Activated naive CD8-positive, alpha-beta T cell treated with anti-CD3 and anti-CD28 coated beads, Interleukin-2, amount 10 ng/mL, durations not matched to agents 7 days and 5 days (primary cell): ENCODE measurements around the gene PHAX. TPM values are rescaled to one million over a fixed set of nuclear protein-coding genes. Genes with fewer than 3 reads are reported as not detected.
"Not testable (repeated sequence)": the region's sequence is repeated elsewhere in the genome, so short reads cannot be mapped to it uniquely, and the experiment has no call there.

Experiments used
- ATAC-seq: fragments of 150-1000 bp; cut with Tn5 transposase; one replicate; pipeline ENCODE4 v1.10.0; 2021; ENCODE audit warnings: low read depth, moderate library complexity
- POLR2A ChIA-PET: fragments of 350-600 bp; sonication (Branson Sonifier 250); formaldehyde crosslinking; loops from one replicate; lab custom pipeline; 2021; ENCODE audit warnings: antibody characterized with exemption; lab: Charles Lee
- DNase-seq: peaks from one replicate; pipeline ENCODE4 v3.0.0; 2021
- H3K27ac Mint-ChIP-seq: one replicate; pipeline ENCODE4 v1.8.0; 2022; ENCODE audit warnings: mild to moderate bottlenecking, mixed read lengths
- H3K27me3 Mint-ChIP-seq: one replicate; pipeline ENCODE4 v1.8.0; 2022; ENCODE audit warnings: mild to moderate bottlenecking, moderate library complexity, mixed read lengths
- H3K36me3 Mint-ChIP-seq: one replicate; pipeline ENCODE4 v1.8.0; 2021; ENCODE audit warnings: mild to moderate bottlenecking, mixed read lengths
- H3K4me1 Mint-ChIP-seq: one replicate; pipeline ENCODE4 v1.8.0; 2021; ENCODE audit warnings: mixed read lengths
- H3K4me3 Mint-ChIP-seq: one replicate; pipeline ENCODE4 v1.8.0; 2022; ENCODE audit warnings: mild to moderate bottlenecking, moderate library complexity, mixed read lengths
- H3K9me3 Mint-ChIP-seq: one replicate; pipeline ENCODE4 v1.8.0; 2021; ENCODE audit warnings: mixed read lengths
- total RNA-seq, 2 experiments: library from RNA; stranded (reverse); gene quantifications; one replicate each; pipeline ENCODE4 v1.2.3, GENCODE V29; 2021

The PHAX gene
- total RNA-seq, 2 experiments from 2014 or later = 38.8 to 39.9 TPM

- ATAC-seq = no peak
- Mint-ChIP-seq H3K27me3 (no peaks in the 10 kb centered on the region), H3K4me3 (no peak overlapping the region), H3K4me1 (peaks cover 6% of the 10 kb centered on the region), H3K36me3 (peaks cover 15% of the 10 kb centered on the region), H3K9me3 (no peaks in the 10 kb centered on the region), H3K27ac (no peak overlapping the region)
- POLR2A ChIA-PET = no interaction called here
- no peak for DNase-seq
Observed at GRCh38 chr5:126615286-126615685, 14.5 kb downstream of the PHAX start.

GRCh38 chr5:126617603-126618002, 16.9 kb downstream of the PHAX start:
- H3K36me3 Mint-ChIP-seq = peaks cover 10% of the 10 kb centered on the region
- H3K4me3 Mint-ChIP-seq, ATAC-seq, H3K9me3 Mint-ChIP-seq, H3K27me3 Mint-ChIP-seq, POLR2A ChIA-PET, DNase-seq, H3K27ac Mint-ChIP-seq, H3K4me1 Mint-ChIP-seq: not testable (repeated sequence)

GRCh38 chr5:126619781-126620180, 19.0 kb downstream of the PHAX start:
- H3K36me3 Mint-ChIP-seq = peaks cover 16% of the 10 kb centered on the region
- peaks cover 7% of the 10 kb centered on the region for H3K4me1 Mint-ChIP-seq
- POLR2A ChIA-PET = no interaction called here
- H3K4me3 Mint-ChIP-seq = no peak overlapping the region
- H3K27ac Mint-ChIP-seq = no peak overlapping the region
- no peaks in the 10 kb centered on the region for H3K27me3 Mint-ChIP-seq
- ATAC-seq = no peak
- DNase-seq = no peak
- no peaks in the 10 kb centered on the region for H3K9me3 Mint-ChIP-seq

GRCh38 chr5:126624534-126624933, 23.8 kb downstream of the PHAX start:
- no peak overlapping the region for H3K4me3 Mint-ChIP-seq
- DNase-seq (no peak), ATAC-seq (no peak)
- H3K27ac Mint-ChIP-seq = no peak overlapping the region
- POLR2A ChIA-PET = no interaction called here
- peaks cover 6% of the 10 kb centered on the region for H3K4me1 Mint-ChIP-seq
- no peaks in the 10 kb centered on the region for H3K27me3 Mint-ChIP-seq
- peaks cover 20% of the 10 kb centered on the region for H3K36me3 Mint-ChIP-seq
- no peaks in the 10 kb centered on the region for H3K9me3 Mint-ChIP-seq

GRCh38 chr5:126628102-126628501, 27.4 kb downstream of the PHAX start:
- no peak overlapping the region for H3K4me3 Mint-ChIP-seq
- H3K27ac Mint-ChIP-seq = no peak overlapping the region
- no peaks in the 10 kb centered on the region for H3K27me3 Mint-ChIP-seq
- ATAC-seq (no peak), DNase-seq (no peak)
- peaks cover 6% of the 10 kb centered on the region for H3K4me1 Mint-ChIP-seq
- no peaks in the 10 kb centered on the region for H3K9me3 Mint-ChIP-seq
- POLR2A ChIA-PET = no interaction called here
- peaks cover 16% of the 10 kb centered on the region for H3K36me3 Mint-ChIP-seq

- Mint-ChIP-seq H3K27me3 (peaks cover 2% of the 10 kb centered on the region), H3K4me1 (no peaks in the 10 kb centered on the region), H3K27ac (no peak overlapping the region), H3K36me3 (no peaks in the 10 kb centered on the region), H3K4me3 (no peak overlapping the region), H3K9me3 (no peaks in the 10 kb centered on the region)
- ATAC-seq = no peak
- POLR2A ChIA-PET = no interaction called here
- no peak for DNase-seq
Observed at GRCh38 chr5:126631920-126632319, 31.2 kb downstream of the PHAX start.

- no peak for ATAC-seq
- POLR2A ChIA-PET = no interaction called here
- no peaks in the 10 kb centered on the region for H3K4me1 Mint-ChIP-seq
Observed at GRCh38 chr5:126633552-126633951, 32.8 kb downstream of the PHAX start.

GRCh38 chr5:126635585-126635984, 34.8 kb downstream of the PHAX start:
- POLR2A ChIA-PET = no interaction called here
- H3K27ac Mint-ChIP-seq = no peak overlapping the region
- peaks cover 2% of the 10 kb centered on the region for H3K27me3 Mint-ChIP-seq

More at GRCh38 chr5:126633552-126633951, 32.8 kb downstream of the PHAX start:
- no peak for DNase-seq
- Mint-ChIP-seq H3K27me3 (peaks cover 2% of the 10 kb centered on the region), H3K4me3 (no peak overlapping the region), H3K27ac (no peak overlapping the region), H3K9me3 (no peaks in the 10 kb centered on the region), H3K36me3 (no peaks in the 10 kb centered on the region)

GRCh38 chr5:126636956-126637355, 36.2 kb downstream of the PHAX start:
- no peak overlapping the region for H3K4me3 Mint-ChIP-seq
- DNase-seq (no peak), ATAC-seq (no peak)
- POLR2A ChIA-PET = no interaction called here
- H3K4me1 Mint-ChIP-seq = peaks cover 2% of the 10 kb centered on the region
- no peak overlapping the region for H3K27ac Mint-ChIP-seq
- no peaks in the 10 kb centered on the region for H3K36me3 Mint-ChIP-seq
- no peaks in the 10 kb centered on the region for H3K9me3 Mint-ChIP-seq
- H3K27me3 Mint-ChIP-seq = peaks cover 2% of the 10 kb centered on the region

More at GRCh38 chr5:126635585-126635984, 34.8 kb downstream of the PHAX start:
- Mint-ChIP-seq H3K9me3 (no peaks in the 10 kb centered on the region), H3K36me3 (no peaks in the 10 kb centered on the region), H3K4me3 (no peak overlapping the region), H3K4me1 (no peaks in the 10 kb centered on the region)
- no peak for DNase-seq
- ATAC-seq = no peak

GRCh38 chr5:126640866-126641265, 40.1 kb downstream of the PHAX start:
- H3K36me3 Mint-ChIP-seq = peaks cover 4% of the 10 kb centered on the region
- H3K27me3 Mint-ChIP-seq = peaks cover 2% of the 10 kb centered on the region
- DNase-seq (no peak), ATAC-seq (no peak)
- POLR2A ChIA-PET = no interaction called here
- peaks cover 2% of the 10 kb centered on the region for H3K4me1 Mint-ChIP-seq
- no peak overlapping the region for H3K4me3 Mint-ChIP-seq
- H3K9me3 Mint-ChIP-seq = peaks cover 4% of the 10 kb centered on the region
- no peak overlapping the region for H3K27ac Mint-ChIP-seq

GRCh38 chr5:126641387-126641786, 40.6 kb downstream of the PHAX start:
- Mint-ChIP-seq H3K27ac (no peak overlapping the region), H3K9me3 (peaks cover 4% of the 10 kb centered on the region), H3K4me1 (peaks cover 2% of the 10 kb centered on the region), H3K27me3 (peaks cover 2% of the 10 kb centered on the region), H3K36me3 (peaks cover 4% of the 10 kb centered on the region), H3K4me3 (no peak overlapping the region)
- no peak for ATAC-seq
- POLR2A ChIA-PET = no interaction called here
- DNase-seq = no peak

GRCh38 chr5:126645132-126645531, 44.4 kb downstream of the PHAX start:
- DNase-seq = no peak
- no peak for ATAC-seq
- Mint-ChIP-seq H3K4me1 (peaks cover 2% of the 10 kb centered on the region), H3K9me3 (peaks cover 4% of the 10 kb centered on the region), H3K27me3 (peaks cover 4% of the 10 kb centered on the region), H3K27ac (no peak overlapping the region), H3K36me3 (peaks cover 4% of the 10 kb centered on the region), H3K4me3 (no peak overlapping the region)
- POLR2A ChIA-PET = no interaction called here

- ATAC-seq (no peak), DNase-seq (no peak)
- Mint-ChIP-seq H3K27me3 (peaks cover 15% of the 10 kb centered on the region), H3K4me3 (no peak overlapping the region), H3K27ac (no peak overlapping the region), H3K4me1 (no peaks in the 10 kb centered on the region), H3K9me3 (peaks cover 4% of the 10 kb centered on the region), H3K36me3 (peaks cover 4% of the 10 kb centered on the region)
- POLR2A ChIA-PET = no interaction called here
Observed at GRCh38 chr5:126647071-126647470, 46.3 kb downstream of the PHAX start.

- POLR2A ChIA-PET = no interaction called here
- Mint-ChIP-seq H3K4me3 (no peak overlapping the region), H3K27me3 (peaks cover 17% of the 10 kb centered on the region), H3K9me3 (peaks cover 4% of the 10 kb centered on the region), H3K36me3 (peaks cover 4% of the 10 kb centered on the region), H3K4me1 (no peaks in the 10 kb centered on the region), H3K27ac (no peak overlapping the region)
- no peak for ATAC-seq
- no peak for DNase-seq
Observed at GRCh38 chr5:126648471-126648870, 47.7 kb downstream of the PHAX start.

GRCh38 chr5:126649057-126649456, 48.3 kb downstream of the PHAX start:
- H3K9me3 Mint-ChIP-seq, H3K36me3 Mint-ChIP-seq, DNase-seq, ATAC-seq, H3K4me3 Mint-ChIP-seq, POLR2A ChIA-PET, H3K27ac Mint-ChIP-seq, H3K4me1 Mint-ChIP-seq: not testable (repeated sequence)
- H3K27me3 Mint-ChIP-seq = peaks cover 17% of the 10 kb centered on the region
